ENCODE data around the gene WDR18.

DNA sequence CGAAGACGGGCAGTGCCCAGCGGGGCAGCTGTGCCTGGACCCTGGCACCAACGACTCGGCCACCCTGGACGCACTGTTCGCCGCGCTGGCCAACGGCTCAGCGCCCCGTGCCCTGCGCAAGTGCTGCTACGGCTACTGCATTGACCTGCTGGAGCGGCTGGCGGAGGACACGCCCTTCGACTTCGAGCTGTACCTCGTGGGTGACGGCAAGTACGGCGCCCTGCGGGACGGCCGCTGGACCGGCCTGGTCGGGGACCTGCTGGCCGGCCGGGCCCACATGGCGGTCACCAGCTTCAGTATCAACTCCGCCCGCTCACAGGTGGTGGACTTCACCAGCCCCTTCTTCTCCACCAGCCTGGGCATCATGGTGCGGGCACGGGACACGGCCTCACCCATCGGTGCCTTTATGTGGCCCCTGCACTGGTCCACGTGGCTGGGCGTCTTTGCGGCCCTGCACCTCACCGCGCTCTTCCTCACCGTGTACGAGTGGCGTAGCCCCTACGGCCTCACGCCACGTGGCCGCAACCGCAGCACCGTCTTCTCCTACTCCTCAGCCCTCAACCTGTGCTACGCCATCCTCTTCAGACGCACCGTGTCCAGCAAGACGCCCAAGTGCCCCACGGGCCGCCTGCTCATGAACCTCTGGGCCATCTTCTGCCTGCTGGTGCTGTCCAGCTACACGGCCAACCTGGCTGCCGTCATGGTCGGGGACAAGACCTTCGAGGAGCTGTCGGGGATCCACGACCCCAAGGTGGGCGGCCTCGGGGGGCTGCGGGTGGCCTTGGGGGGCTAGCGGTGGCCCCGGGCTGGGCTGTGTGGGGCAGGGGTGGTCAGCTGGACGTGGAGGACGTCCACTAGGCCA, 20.9 kb downstream of the WDR18 start:
- TF ChIP-seq RFX5 (IDR thresholded peaks at IDR 0.05; ENCODE audit: borderline replicate concordance, low read depth, low read length) (no peak), GTF2F1 (IDR thresholded peaks at IDR 0.05; ENCODE audit: borderline replicate concordance, low read depth, low read length) (no peak), EGR1 (IDR thresholded peaks at IDR 0.05; ENCODE audit: borderline replicate concordance, low read depth, low read length) (no peak), CTCF (IDR thresholded peaks at IDR 0.05; ENCODE audit: control extremely low read depth in 1 of 3, insufficient read depth in 1 of 3, low read depth in 1 of 3, low read length in 3 of 3) (no peak), SP1 (IDR thresholded peaks at IDR 0.05; ENCODE audit: low read depth, low read length) (no peak), HDAC6 (IDR thresholded peaks at IDR 0.05; ENCODE audit: low read depth, low read length) (no peak), POLR2AphosphoS5 (IDR thresholded peaks at IDR 0.05; ENCODE audit: low read depth, low read length) (no peak)

Measured in H1 (cell line).